Fibroblast of lung (primary cell): Measurements from ENCODE around the gene POLR2B.

Source experiments
- EZH2 ChIP-seq: IDR thresholded peaks from 2 replicates; pipeline ENCODE4 v1.5.1; 2012; ENCODE audit warnings: low read length, control low read depth, mild to moderate bottlenecking; ENCODE audit errors: missing control alignments
- TF ChIP-seq, protein P1 (sequence below), 2 donors: IDR thresholded peaks in 1 of 2; conservative IDR thresholded peaks in 1 of 2; 1 replicate in 1 of 2; 2 replicates in 1 of 2; pipeline ENCODE4 v1.5.1; 2011 to 2012; ENCODE audit warnings: low read length in 2 of 2, control low read depth in 1 of 2, inconsistent platforms in 1 of 2, low read depth in 1 of 2, mild to moderate bottlenecking in 1 of 2

DNA sequence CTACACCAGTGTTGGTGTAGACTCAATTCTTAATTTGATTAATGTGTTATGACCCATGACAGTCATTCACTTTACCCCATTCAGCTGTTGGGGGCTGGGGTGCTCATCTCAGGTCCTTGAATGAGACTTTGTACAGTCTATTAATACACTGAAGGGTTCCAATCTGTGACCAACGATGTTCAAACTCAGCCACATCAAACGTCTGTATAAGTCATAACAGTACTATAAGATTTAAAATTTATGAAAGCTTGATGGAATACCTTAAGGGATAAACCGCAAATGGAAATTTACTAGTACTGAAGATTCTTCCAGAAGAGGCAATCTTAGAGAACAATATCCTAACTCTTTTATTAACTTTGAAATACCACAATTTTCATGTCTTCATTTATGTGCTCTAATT, 37.3 kb upstream of the POLR2B start:
- TF ChIP-seq, protein P1, sequence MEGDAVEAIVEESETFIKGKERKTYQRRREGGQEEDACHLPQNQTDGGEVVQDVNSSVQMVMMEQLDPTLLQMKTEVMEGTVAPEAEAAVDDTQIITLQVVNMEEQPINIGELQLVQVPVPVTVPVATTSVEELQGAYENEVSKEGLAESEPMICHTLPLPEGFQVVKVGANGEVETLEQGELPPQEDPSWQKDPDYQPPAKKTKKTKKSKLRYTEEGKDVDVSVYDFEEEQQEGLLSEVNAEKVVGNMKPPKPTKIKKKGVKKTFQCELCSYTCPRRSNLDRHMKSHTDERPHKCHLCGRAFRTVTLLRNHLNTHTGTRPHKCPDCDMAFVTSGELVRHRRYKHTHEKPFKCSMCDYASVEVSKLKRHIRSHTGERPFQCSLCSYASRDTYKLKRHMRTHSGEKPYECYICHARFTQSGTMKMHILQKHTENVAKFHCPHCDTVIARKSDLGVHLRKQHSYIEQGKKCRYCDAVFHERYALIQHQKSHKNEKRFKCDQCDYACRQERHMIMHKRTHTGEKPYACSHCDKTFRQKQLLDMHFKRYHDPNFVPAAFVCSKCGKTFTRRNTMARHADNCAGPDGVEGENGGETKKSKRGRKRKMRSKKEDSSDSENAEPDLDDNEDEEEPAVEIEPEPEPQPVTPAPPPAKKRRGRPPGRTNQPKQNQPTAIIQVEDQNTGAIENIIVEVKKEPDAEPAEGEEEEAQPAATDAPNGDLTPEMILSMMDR (conservative IDR thresholded peaks at IDR 0.05 in 1 of 2, IDR thresholded peaks at IDR 0.05 in 1 of 2; ENCODE audit: low read depth in 1 of 2, low read length in 2 of 2): no peak
- TF ChIP-seq EZH2: no peak
